Stimulated activated CD4-positive, alpha-beta T cell treated with anti-CD3 and anti-CD28 coated beads, Interleukin-4, amount 100 ng/mL, for 4 hours (primary cell): ENCODE measurements around the gene CCNF.
A peak's percentile ranks its signal among the peaks of the same experiment; 100 is the strongest.

Experiments
- DNase-seq, 2 experiments: peaks; one replicate each; pipeline ENCODE4 v3.0.0-alpha.2; 2020

Gene CCNF

DNA sequence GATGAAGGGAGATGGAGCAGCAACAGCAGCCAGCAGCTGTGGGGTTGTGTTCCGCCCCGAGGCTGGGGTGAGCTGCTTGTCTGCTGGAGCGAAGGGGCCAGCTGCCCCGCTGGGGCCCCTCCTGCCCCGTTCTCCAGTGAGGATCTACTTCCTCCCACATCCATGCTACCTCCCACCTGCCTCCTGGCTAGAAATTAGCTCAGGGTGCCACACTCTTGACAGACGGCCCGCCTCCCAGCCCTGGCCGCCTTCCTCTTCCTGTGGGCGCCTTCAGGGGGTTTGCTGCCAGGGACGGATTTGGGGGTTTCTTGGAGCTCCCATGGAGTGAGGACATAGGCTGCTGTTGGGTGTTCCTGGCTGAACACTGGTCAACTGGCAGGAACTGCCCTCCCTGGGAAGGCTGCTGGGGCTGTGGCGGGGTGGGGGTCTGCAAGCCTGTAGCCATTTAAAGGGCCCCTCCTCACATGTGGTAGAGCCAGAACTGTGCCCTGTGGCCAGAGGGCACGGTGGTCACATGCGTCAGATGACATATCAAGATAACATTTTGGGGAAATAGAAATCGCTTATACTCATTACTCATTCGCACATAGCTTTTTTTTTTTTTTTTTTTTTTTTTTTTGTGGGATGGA is 58.8 kb downstream of the CCNF start:
- DNase-seq = no peak

DNA sequence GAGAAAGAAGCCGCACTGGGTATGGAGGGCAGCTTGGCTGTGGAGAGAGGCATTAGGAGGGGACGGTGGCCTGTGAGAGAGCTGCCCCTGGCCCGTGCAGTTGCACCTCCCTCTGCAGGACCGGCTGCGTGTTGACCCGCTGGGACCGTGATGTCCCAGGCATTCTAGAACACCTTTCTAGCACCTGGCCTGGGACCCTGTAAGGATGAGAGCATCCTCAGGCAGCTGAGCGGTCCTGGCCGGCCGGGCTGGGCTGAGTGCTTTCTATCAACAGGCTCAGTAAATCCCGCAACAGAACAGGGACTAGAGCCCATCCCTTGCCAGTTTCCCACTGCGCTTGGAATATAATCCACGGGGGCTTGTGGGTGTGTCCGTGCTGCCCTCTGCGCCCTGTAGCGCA is 60.3 kb downstream of the CCNF start:
- DNase-seq = no peak

DNA sequence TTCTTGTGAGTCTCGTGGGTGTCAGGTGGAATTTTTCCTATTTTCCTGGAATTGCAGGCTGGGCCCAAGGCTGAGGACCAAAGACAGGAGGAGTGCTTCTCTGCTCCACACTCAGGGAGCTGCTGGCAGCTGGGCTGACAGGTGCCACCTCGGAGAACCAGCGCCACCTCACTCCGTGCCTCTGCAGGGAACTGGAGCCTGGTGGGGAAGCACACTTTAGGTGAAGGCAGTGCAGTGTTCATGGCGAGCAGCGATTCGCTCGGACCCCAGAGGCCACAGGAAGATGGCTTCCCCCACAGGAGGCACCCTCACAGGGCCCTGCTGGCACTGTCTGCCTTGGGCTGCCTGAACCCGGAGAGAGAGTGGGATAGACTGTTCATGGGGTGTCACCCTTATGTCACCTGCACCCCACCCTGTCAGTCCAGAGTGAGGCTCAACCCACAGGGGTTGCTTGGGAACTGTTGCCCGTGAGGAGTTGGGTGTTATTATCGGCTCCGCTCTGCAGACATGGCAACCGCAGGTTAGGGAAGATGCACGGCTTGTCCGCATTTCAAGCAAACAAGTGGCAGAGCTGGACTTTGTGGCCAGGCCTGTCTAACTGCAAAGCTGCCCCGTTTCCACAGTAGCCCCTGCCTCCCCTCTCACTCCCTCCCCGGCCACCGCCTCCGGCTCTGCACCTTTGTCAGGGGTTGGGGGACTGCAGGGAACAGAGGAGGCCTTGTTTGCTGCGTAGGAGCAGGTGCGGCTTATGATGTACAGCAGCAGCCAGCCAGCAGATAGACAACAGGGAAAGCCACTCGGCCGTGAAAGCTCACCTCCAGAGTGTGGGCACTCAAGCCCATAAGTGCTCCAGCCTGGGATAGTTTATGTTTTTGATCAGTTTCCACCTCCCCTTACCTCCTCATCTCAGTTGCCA is 61.2 kb downstream of the CCNF start:
- DNase-seq = no peak

DNA sequence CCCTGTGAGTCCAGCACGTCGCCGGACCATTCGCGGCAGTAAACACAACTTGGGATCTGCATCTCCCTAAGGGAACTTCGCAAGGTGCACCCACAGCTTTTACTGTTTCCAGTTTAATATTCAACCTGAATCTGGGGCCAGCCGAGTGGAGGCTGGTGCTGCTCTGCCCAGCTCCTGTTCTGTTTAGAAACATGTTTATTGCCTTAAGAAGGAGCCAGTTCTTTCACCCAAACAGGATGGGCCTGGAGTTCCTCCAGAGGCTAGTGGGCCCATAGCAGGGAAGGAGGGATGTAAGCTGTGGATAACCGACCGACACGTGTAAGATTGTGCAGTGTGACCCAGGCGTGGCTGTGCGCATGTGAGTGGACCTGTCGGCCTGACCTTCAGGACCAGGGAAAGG is 63.0 kb downstream of the CCNF start:
- DNase-seq = no peak

DNA sequence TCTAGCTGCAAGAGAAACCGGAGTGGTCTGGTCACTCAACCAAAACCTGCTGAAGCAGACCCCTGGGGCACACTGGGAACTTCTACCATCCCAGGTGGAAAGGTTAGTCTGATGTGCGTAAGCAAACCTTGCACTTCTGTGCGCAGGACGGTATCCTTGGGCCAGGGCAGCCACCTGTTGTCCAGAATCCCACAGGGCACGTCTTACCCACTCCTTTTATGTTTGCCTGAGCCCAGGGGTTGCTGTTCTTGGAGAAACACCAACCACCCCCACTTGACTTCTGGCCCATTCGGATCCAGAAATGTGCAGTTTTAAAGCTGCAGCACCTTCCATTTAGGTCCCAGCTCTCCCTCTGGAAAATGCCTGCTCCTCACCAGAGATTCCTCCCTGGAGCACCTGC is 64.4 kb downstream of the CCNF start:
- DNase-seq = no peak

DNA sequence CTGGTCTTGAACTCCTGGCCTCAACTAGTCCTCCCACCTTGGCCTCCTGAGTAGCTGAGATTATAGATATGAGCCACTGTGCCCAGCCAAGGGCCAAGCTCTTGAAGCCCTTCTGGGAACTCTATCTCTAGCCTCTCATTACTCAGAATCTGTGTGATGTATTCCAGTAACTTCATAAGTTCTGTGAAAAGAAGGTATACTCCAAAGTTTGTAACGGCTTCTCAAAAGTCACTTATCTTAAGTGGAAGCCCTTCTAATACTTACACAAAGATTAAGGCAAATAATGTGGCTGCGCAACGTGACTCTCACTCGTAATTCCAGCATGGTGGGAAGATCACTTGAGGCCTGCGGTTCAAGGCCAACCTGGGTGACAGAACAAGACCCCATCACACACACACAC is 65.4 kb downstream of the CCNF start:
- DNase-seq = no peak

DNA sequence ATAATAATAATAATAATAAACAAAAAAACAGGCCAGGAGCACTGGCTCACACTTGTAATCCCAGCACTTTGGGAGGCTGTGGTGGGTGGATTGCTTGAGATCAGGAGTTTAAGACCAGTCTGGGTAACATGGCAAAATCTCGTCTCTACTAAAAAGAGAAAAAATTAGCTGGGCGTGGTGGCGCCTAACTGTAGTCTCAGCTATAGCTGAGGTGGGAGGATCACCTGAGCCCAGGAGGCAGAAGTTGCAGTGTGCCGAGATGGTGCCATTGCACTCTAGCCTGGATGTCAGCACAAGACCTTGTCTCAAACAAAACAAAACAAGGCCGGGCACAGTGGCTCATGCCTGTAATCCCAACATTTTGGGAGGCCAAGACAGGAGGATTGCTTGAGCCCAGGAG is 65.8 kb downstream of the CCNF start:
- DNase-seq = no peak

DNA sequence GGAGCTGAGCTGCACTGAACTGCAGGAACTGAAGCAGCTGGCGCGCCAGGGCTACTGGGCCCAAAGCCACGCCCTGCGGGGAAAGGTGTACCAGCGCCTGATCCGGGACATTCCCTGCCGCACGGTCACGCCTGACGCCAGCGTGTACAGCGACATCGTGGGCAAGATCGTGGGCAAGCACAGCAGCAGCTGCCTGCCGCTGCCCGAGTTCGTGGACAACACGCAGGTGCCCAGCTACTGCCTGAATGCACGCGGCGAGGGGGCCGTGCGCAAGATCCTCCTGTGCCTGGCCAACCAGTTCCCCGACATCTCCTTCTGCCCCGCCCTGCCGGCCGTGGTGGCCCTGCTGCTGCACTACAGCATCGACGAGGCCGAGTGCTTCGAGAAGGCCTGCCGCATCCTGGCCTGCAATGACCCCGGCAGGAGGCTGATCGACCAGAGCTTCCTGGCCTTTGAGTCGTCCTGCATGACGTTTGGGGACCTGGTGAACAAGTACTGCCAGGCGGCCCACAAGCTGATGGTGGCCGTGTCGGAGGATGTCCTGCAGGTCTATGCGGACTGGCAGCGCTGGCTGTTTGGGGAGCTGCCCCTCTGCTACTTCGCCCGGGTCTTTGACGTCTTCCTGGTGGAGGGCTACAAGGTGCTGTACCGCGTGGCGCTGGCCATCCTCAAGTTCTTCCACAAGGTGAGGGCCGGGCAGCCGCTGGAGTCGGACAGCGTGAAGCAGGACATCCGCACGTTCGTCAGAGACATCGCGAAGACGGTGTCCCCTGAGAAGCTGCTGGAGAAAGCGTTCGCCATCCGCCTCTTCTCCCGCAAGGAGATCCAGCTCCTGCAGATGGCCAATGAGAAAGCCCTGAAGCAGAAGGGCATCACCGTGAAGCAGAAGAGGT is 67.2 kb downstream of the CCNF start:
- DNase-seq = no peak

DNA sequence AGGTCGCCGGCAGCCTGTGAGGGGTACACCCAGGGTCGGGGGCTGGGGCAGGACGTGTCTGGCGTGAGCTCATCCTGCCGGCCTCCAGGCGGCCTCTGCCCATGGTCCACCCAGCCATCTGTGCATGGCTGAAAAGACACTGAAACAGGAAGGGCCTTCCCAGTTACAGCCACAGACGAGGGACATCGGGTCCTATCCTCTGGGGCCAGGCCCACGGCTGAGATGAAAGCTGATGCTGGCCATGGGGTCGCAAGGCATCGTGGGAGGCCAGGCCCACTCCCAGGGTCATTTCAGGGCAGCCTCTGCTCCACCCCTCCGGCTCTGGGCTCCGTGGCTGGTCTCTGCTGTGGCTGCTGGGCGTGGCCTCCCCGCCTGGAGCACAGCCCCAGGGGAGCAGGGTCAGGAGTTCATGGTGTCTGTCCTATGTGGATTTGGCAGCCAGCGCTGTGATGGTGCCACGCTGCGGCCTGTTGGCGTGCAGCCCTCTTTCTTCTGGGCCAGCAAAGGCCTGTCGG is 67.9 kb downstream of the CCNF start:
- no peak for DNase-seq

DNA sequence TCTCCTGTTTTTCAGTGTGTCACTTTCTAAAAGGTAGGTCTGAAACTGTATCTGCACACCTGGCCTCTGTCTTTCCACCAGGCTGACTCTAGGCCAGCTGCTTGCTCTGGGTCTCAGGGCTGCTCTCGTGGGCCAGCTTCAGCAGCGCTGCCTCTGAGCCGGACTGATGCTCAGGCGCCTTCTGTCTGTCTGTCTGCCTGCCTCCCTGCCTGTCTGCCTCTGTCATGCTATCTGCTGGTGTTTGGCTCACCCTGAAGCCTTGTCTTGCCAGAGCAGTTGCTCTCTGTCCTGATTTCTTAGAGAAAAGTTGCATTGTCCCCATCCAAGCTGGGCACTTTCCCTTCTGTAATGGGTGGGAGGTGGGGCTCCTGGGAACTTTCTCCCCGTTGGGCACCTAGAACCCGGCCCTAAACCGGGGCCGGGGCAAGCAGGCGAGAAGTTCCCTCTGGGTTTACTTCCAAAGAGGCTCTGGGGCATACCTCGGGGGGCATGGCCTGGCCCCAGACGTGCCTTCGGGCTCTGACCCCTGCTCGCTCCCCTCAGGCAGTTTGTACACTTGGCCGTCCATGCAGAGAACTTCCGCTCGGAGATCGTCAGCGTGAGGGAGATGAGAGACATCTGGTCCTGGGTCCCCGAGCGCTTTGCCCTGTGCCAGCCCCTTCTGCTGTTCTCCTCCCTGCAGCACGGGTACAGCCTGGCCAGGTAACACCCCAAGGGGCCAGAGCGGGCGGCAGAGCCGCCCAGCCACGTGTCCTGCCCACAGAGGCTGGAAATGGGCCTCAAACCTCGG is 68.6 kb downstream of the CCNF start:
- DNase-seq = no peak

DNA sequence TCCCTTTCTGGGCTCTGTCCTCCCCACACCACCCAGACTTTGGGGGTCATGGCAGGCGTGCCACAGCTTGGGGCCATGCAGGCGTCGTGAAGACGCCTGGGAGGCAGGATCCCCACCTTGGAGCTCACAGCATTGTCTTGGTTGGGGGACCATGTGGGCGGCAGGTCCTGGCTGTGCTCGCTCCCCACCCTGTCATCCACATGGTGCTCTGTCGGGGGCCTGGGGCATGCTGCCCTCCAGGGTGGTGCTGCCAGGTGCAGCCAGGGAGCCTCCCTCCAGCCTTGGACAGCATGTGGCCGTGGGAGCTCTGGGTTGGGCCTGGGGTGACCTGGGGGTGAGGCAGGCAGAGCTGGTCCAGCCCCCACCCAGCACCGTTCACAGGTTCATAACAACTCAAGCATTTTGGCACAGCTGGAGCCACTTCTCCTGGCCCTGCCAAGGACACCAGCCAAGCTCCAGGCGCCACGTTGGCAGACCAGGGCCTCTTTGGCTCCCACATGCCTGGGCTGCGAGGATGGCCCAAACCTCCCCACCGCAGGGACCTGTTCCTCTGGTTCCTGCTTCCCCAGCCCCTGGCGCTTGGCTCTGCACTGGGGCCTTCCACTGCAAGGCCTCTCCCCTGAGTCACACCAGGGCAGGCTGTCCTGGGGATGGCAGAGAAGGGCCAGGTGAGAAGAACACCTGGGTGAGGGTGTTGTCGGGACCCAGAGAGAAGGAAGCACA is 69.4 kb downstream of the CCNF start:
- DNase-seq = no peak

DNA sequence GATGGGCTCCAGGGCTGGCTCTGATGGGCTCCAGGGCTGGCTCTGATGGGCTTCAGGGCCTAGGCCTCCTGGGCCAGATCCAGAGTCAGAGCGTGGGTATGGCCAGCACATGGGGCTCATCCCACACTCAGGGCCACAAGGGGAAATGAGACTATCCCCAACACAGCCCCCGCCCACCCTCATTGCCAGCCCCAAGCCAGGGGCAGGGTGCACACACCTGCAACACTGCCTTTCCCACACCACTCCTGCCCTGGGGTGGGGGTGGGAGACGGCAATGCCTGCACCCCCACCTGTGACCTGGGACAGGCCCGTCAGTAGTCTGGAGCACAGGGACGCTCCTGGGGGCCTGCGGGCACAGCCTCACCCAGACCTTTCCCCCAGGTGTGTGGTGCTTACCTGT is 70.2 kb downstream of the CCNF start:
- no peak for DNase-seq

DNA sequence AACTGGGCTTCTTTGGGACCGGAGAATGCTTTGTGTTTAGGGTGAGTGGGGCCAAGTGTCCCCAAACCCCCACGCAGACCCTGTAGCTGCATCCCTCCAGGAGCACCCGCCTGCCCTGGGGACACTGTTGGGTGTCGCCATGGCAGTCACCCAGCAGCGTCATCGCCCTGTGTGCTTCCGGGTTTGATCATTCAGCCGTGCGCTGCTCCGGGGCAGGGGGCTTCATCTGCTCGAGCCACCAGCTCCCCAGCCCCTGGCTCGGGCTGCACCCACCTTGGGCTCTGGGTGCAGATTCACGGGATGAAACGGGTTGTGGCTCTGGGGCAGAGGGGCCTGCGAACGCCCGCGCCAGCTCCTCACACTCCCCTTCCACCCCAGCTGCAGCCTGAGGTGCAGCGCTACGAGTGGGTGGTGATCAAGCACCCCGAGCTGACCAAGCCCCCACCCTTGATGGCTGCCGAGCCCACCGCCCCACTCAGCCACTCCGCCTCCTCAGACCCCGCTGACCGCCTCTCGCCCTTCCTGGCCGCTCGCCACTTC is 70.7 kb downstream of the CCNF start:
- no peak for DNase-seq

DNA sequence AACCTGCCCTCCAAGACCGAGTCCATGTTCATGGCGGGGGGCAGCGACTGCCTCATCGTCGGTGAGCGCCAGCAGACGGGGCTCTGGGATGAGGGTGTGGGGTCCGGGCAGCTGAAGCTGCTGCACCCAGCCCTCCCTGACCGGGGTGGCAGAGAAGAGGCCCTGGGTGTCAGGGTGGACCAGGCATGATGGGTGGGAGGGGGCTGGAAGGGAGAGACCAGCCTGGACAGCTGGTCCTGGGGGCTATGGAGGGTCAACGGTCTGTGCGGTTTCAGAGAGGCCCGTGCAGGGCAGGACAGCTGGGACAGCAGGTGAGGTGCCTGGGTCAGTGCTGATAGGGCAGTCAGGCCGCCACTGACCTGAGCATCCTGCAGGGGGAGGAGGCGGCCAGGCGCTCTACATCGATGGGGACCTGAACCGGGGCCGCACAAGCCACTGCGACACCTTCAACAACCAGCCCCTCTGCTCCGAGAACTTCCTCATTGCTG is 71.2 kb downstream of the CCNF start:
- DNase-seq = no peak

DNA sequence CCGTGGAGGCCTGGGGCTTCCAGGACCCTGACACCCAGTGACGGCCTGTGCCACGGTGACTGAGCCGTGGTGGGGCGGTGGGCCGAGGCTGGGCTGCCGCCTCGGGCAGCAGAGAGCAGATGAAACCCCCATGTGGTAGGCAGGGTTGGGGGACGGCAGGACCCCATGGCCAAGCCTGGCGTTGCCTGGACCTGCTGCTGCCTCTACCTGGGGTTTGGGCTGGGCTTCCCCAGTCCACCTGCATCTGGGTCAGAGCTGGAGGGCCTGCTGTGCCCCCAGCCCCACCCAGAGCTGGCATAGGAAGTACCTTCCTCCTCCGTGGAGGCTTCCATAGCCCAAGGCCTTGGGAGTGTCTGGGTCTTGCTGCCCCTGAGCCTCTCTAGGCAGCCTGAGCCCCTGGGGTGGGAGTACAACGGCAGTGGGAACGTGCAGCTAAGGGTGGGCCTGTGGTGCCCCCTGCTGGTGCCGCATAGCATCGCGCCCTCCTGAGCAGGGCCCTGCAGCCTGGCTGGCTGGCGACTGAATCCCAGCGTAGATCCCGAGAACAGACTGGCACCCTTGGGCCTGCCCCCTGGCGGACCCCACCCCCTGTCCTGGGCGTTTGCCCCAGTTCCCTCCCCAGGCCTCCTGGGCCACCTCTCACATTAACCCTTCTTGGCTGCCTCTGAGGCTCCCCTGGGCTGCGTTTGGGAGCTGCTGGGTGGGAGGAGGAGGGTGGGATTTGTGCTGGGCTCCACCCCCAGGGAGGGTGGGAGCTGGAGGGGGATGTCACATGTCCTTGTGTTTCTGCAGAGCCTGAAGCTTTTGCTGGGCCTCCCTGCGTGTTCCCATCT is 71.9 kb downstream of the CCNF start:
- DNase-seq = peak; percentile 67 to 78

DNA sequence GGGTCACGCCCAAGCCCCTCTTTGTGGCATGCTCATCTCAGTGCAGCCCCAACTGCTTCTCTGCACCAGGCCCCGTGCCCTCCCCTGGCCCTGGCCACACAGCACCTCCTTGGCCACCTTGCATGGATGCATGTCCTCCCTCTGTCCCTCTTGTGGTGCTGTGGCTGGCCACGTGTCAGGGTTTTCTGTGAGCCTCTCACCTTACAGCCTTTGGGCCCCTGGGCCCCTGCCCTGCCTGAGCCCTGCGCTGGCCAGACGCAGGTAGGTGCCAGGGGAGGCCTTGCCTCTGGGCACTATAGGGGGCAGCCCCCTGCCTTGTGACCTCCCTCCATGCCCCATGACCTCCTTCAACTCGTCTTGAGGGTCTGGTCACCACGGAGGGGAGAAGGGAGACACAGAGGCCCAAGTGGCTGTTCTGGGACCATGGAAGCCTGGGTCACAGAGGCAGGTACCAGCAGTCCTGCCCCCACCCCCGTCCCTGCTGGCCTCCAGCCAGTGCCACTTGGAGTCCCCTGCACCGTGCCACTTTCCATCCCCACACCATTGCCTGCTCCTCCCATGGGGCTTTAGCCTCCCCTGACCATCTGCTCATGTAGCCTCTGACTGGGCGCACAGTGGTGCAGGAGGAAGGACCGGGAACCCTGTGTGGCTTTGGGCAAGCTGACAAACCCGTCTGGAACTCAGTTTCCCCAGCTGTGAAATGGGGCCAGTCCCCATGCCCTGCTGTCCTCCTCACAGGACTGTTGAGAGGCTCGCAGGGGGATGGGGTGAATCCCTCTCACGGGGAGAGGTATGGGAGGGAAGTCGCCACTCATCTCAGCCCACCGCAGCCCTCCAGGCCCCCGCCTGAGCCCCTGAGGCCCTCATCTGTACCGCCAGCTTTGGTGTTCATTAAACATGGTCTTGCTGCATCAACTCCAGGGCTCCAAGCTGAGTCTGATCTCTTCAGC is 73.0 kb downstream of the CCNF start:
- no peak for DNase-seq

DNA sequence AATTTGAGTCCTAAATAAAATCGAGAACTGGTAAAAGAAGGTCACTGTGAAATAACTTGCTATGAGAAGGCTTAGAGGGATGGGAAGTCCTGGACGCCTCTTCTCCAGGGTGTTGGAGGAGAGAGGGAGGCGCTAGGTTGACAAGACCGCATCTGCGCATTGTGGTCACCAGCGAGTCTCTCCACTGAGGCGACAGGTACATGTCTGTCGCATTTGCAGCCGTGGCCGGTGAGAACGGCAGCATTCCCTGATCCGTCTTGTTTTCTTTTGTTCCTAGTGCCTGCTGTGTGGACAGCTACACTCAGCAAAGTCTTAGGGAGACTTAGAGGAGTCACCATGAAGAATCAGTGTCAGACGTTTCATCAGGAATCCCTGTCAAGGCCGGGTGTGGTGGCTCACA is 76.4 kb downstream of the CCNF start:
- DNase-seq = no peak

DNA sequence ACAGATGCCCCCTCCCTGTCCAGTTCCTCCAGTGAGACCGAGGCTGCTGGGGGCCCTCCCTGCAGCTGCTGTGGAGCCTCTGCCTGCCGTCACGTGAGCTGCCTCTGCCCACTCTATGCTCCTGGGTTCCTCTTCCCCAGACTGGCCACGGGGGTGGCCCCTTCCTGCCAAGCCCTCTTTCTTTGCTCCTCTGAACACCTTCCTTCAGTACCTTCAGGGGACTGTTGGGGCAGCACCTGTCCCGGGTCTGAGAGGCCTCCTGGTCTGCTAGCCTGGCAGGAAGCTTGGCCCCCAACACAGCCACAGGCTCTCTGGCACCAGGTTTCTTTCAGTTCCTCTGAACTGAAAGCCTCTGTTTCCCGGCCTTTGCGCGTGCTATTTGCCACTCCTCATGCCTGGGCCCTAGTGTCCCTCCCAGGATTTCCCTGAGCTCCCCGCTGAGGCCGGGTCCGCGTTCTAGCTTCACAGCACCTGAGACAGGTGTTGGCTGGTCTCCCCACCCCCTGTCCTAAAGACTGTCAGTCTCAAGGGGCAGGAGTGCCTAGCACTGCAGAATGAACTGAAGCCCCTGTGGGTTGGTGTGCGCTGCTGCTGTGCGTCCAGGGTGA is 77.9 kb downstream of the CCNF start:
- DNase-seq = no peak

DNA sequence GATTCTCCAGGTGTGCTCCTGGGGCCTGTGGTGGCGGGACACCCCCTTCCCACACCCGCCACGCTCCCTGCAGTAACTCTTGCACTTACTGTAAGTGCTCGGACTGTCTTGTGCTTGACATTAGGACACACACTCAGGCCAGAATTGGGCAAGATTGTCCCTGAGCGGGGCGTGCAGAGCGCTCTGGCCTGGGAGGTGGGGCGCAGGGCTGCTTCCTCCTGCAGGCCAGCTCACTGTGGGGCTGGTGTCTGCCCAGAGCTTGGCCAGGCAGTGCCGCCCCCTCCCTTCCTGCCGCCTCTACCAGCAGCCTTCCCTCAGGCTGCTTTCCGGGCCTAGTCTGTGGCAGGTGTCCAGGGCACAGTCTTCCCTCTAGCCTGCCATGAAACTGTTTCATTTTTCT is 78.4 kb downstream of the CCNF start:
- no peak for DNase-seq
